NCI-H2196 treated with DMSO at 0.1 percent for 48 hours (cell line): ENCODE results near the gene DRAM2.
"Not testable (repeated sequence)": the region's sequence is repeated elsewhere in the genome, so short reads cannot be mapped to it uniquely, and the experiment has no call there.

Source experiments
- DNase-seq: peaks from one replicate; lab custom pipeline; 2025; ENCODE audit not compliant: unreplicated experiment; lab: John Stamatoyannopoulos, UW

The DRAM2 gene

GRCh38 chr1:111145542-111145941 lies 5.6 kb upstream of the DRAM2 start:
- DNase-seq, result no peak

DNA sequence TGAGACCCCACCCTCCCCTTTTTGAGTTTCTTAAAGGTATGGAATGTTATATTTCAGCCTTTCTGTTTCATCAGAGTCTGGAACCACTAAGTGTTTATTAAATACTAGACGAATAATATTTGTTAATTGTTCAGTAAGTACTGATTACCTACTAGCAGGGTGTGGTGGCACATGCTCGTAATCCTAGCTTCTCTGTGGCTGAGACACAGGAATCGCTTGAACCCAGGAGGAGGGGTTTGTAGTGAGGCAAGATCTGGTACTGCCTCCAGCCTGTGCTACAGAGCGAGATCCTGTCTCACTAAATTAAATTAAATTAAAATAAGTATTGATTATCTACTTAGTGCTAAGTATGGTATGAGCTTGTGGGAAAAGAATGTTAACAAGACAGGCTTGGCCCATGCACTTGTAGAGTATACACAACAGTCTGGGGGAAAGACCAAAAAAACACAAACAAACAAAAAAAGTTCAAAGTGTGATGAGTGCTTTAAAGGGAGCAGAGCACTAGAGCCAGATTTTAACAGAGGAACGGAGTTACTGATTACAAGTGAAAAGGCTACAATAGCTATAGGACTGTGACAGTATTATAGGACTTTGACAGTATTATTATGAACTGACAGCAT lies 2.6 kb upstream of the DRAM2 start:
- DNase-seq, result no peak

DNA sequence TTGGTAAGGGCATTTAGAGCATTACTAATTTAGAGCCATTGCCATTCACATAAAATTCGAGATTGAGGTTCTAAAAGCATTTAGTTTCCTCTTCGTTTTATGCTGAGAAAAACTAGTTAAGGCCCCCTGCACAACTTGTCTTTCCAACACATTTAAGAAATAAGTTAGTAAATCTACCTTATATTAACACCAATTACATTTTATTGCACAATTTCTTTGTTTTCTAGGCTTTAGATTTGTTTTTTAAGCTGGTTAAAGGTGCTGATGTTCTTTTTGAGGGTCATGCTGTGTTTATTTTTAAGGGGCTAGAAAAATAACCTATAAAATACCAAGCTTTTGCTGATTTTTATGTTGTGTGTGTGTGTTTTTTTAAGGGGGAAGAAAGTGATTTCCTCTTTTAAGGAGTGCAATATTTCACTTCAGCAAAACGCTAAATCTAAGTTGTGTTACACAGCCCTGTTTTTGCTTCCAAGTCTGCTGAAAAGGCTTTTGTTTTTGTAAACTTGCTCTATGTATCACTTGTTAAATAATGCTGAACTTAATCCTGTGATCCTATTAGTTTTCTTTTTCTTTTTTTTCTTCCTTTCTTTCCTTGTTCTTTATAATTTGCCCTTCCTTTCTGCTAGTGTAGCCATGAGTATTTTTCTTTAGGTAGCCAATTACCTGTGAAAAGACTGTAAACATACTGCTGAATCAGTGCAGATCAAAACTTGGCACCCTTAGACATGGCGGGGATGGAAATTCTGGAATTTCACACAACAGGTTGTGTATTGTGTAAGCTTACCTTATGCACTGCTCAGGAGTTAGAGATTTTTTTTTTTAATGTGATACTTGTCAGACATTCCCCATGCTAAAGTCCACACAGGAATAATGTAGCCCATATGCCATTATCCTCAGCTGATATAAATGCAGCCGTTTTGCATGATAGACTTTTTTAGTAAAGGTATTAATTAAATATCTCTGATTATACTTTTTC lies 1.6 kb upstream of the DRAM2 start:
- no peak for DNase-seq

GRCh38 chr1:111140680-111140967 lies 731 bp upstream of the DRAM2 start:
- no peak for DNase-seq

GRCh38 chr1:111139324-111139955 lies 453 bp downstream of the DRAM2 start:
- DNase-seq, result peak; percentile 44

GRCh38 chr1:111133866-111134265 lies 6.0 kb downstream of the DRAM2 start:
- no peak for DNase-seq

- no peak for DNase-seq
These were observed 8.2 kb downstream of the DRAM2 start for GRCh38 chr1:111131693-111132092.

- no peak for DNase-seq
These were observed 10.5 kb downstream of the DRAM2 start for GRCh38 chr1:111129376-111129775.

DNA sequence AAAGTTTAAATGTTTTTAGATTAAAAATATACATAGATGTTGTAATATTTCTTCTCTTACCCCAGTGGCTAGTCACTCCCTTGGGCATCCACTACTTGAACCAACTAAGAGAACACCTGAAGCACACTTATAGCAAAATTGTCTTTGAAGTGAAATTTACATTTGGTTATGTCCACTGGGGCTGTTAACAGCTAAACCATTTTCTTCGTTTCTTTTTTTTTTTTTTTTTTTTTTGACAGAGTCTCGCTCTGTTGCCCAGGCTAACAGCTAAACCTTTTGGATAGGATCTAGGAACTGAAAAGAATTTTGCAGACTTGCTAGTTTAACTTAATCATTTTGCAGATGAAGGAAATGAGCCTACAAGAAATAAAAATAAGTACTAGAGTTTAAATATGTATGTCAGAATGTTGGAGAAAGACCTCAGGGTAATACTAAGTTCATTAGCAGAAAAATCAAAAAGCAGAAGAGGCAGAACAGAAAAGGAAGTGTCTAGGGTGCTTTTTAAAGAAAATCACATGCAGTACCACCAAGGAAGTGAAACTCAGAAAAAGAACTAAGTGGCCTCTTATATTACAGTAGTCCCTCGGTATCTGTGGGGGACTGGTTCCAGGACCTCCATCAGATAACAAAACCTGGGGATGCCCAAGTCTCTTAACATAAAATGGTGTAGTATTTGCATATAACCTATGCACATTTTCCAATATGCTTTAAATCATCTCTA lies 11.8 kb downstream of the DRAM2 start:
- no peak for DNase-seq

DNA sequence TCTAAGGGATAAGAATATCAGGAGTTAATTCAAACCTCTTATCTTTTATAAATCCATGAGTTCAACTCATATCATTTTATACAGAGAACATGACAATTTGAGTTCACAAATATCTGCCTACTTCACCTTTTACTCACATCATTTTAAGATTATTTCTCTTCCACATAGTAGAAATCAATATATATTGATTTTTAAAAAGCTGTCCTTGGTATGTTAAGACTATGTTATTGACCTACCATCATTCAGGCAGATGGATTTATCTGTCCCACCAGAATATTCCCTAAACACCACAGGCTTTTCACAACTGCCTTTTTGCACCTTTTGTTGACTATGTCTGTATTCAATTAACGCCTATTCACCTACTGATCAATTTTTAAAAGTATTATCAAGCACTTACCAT lies 13.5 kb downstream of the DRAM2 start:
- no peak for DNase-seq

DNA sequence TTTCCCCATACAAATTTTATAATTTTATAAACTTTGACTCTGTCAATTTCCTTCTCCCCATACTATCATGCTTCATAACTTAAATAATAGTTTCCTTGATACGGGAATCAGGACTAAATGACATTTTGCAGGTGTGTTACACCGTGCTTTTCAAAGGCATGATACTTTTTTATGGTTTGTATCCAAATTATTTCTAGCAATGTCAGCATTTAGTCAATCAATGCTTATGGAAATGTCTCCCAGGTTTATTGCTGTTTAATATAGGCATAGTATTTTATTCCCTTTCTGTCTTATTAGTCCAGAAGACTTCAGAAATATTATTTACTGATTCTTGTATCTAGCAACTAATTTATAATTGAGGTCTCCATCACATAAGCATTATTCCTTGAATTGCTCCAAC lies 23.4 kb downstream of the DRAM2 start:
- no peak for DNase-seq

- peak; percentile 48 for DNase-seq
These were observed 29.5 kb downstream of the DRAM2 start for GRCh38 chr1:111110197-111110899.

- no peak for DNase-seq
These were observed 34.9 kb downstream of the DRAM2 start for GRCh38 chr1:111104981-111105380.

- no peak for DNase-seq
These were observed 37.8 kb downstream of the DRAM2 start for GRCh38 chr1:111101854-111102642.

GRCh38 chr1:111099289-111099688 lies 40.6 kb downstream of the DRAM2 start:
- DNase-seq, result peak; percentile 6

GRCh38 chr1:111097356-111098099 lies 42.4 kb downstream of the DRAM2 start:
- DNase-seq, result no peak

GRCh38 chr1:111095421-111095820 lies 44.5 kb downstream of the DRAM2 start:
- not testable (repeated sequence) for DNase-seq

DNA sequence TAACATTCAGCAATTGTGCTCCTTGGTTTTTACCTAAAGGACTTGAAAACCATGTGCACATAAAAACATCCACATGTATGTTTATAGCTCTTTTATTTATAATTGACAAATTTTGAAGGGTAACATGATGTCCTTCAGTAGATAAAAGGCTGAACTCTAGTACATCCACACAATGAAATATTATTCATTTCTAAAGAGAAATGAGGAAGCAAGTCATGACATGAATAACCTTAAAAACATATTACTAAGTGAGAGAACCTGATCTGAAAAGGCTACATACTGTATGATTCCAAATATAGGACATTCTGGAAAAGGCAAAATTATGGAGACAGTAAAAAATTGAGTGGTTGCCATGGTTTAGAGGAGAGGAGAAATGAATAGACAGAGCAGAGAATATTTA lies 50.3 kb downstream of the DRAM2 start:
- DNase-seq, result no peak

- no peak for DNase-seq
These were observed 54.2 kb downstream of the DRAM2 start for GRCh38 chr1:111085676-111086075.
